Measurements from ENCODE around the gene RFT1.

DNA sequence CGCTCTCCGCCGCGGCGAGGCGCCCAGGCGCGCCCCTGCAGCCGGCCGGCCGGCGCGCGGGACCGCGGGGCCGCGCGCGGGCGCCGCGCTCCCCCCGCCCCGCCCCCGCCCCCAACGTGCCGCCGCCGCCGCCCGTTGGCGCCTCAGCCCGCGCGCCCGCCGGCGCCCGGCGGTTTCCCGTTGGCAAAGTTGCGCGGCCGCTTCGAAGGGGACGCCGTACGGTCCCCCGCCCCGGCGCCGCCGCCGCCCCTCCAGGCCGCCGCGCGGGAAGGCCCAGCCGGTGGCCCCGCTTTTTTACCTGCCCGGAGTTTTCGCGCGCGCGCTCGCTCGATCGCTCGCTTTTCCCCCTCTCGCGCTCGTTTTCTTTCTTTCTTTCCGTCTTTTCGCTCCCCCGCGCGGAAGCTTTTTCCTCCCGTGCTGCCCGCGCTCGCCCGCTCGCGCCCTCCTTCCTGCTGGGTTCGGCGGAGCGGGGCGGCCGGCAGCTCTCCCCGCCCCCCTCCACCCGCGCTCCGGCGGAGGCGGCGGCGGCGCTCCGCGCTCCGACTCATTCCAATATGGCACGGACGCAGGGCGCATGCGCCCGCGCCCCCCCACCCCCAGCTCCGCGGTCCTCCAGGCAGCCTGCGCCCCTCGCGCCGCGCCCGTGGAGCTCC lies 84.6 kb downstream of the RFT1 start, which contains the start of gene SFMBT1:
- TF ChIP-seq, protein P1, sequence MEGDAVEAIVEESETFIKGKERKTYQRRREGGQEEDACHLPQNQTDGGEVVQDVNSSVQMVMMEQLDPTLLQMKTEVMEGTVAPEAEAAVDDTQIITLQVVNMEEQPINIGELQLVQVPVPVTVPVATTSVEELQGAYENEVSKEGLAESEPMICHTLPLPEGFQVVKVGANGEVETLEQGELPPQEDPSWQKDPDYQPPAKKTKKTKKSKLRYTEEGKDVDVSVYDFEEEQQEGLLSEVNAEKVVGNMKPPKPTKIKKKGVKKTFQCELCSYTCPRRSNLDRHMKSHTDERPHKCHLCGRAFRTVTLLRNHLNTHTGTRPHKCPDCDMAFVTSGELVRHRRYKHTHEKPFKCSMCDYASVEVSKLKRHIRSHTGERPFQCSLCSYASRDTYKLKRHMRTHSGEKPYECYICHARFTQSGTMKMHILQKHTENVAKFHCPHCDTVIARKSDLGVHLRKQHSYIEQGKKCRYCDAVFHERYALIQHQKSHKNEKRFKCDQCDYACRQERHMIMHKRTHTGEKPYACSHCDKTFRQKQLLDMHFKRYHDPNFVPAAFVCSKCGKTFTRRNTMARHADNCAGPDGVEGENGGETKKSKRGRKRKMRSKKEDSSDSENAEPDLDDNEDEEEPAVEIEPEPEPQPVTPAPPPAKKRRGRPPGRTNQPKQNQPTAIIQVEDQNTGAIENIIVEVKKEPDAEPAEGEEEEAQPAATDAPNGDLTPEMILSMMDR (IDR thresholded peaks at IDR 0.05; ENCODE audit: insufficient read depth, low read depth, low read length), result no peak
- no peak for TF ChIP-seq EZH2 (IDR thresholded peaks at IDR 0.05; ENCODE audit: insufficient read depth, low read length)
